Testis (tissue), 2 donors: ENCODE data around the gene MYEOV.

Experiments
- CTCF ChIP-seq, 3 experiments: fragments of 450-650 bp in 2 of 3; fragments of 200-600 bp in 1 of 3; sonication (generic) in 1 of 3; IDR thresholded peaks; one replicate each; pipeline ENCODE4 v1.5.1; 2016 to 2019; ENCODE audit warnings: antibody characterized with exemption in 3 of 3, mild to moderate bottlenecking in 2 of 3, moderate library complexity in 1 of 3
- POLR2A ChIP-seq: fragments of 450-650 bp; IDR thresholded peaks from one replicate; pipeline ENCODE4 v1.6.1; 2017; ENCODE audit warnings: antibody characterized with exemption, mild to moderate bottlenecking, moderate library complexity

- TF ChIP-seq CTCF (IDR thresholded peaks at IDR 0.05): no peak
- TF ChIP-seq POLR2A: no peak
Measured at GRCh38 chr11:69295995-69296889, 2.3 kb downstream of the MYEOV start.
